GM19438 (cell line): ENCODE results near the gene FOXS1.

Experiments
- ATAC-seq: cut with Tn5 transposase; IDR thresholded peaks from one replicate; pipeline ENCODE4 v1.9.1; 2021; ENCODE audit warnings: low read depth; ENCODE audit not compliant: unreplicated experiment

FOXS1 gene

DNA sequence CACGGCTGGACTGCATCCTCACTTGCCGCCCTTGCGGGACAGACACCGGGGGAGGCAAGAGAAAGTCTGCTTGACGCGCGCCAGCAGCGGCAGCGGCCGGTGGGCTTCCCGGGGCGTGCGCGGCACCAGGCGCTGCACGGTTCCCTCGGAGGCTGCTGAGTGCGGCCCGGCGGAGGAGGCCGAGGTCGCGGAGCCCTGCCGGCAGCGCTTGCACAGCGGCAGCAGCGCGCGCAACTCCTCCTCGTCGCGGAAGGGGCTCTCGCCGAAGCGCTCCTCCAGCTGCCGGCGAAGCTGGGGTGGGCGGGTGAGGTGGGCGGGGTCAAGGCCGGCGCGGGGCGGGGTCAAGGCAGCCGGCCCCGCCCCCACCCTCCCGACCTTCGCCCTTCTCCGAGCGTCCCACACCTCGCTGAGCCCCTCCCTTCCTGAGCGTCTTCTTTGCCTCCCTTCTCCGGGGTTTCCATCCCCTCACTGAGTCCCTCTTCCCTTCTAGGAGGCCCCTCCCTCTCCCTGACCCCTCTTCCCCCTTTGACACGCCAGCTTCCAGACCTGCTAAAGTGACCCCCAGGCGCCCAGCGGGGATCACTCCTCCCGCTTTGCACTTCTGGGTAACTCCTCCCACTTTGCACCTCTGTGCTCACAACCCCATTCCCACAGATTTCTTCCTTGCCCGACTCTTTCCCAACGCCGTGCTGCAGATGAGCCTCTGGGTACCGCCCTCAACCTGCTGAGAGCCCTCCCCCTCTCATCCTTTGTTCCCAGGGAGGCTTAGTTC, 16.2 kb upstream of the FOXS1 start:
- no peak for ATAC-seq

DNA sequence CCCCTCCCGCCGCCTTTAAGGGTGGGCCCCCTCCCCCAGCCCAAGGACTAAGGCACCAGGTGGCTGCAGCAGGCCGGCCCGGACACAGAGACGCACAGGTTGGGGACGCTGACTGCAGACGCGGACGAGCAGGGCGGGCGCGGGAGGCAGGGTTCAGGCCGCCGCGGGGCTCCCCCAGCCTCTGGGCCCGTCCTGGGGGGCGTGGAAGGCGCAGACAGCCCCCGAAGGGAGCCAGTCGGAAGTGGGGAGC, 15.7 kb upstream of the FOXS1 start:
- no peak for ATAC-seq

GRCh38 chr20:31860390-31861134, 15.2 kb upstream of the FOXS1 start:
- no peak for ATAC-seq

- ATAC-seq: no peak
These were observed 14.6 kb upstream of the FOXS1 start for GRCh38 chr20:31859998-31860380.

DNA sequence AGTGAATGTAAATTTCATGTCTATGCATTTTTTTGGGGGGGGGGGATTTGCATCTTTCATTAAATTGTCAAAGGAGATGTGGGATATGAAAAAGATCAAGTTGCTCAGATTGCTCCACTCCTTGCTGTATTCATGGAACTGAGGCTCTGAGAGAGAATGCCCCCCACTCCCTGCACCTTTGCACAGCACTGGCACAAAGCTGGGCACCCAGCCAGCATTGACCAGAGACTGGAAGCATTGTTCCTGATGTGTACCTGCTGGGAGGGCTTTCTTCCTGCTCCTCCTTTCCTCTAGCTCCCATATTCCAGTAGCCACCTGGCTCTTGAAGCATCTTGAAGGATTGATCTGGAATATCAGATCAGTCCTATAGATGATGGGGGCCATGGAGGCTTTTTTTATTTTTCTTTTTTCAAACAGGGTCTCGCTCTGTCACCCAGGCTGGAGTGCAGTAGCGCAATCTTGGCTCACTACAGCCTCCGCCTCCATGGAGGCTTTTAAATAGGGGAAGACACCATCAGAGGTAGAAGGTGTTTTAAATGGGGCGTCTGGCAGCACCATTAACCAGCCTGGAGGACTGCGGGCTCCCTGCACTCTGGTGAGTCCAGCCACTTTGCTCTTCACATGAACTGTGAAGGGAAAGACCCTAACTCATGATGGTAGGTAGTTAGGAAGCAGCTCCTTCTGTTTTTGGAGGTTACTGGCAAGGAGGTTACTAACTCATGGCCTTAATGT, 14.0 kb upstream of the FOXS1 start:
- ATAC-seq: no peak

DNA sequence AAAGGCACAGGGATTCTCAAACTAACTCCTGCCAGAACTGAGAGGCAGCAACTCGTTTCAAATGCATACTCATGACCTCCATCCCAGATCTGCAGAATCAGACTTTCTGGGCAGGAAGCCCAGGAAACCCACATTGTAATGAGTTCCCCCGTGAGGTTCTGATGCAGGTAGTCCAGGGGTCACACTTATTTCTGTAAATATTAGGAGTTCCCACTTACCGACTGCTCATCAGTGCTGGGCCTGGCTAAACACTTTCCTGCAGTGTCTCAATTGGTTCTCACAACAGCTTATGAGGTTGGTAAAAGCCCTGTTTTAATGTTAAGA, 13.3 kb upstream of the FOXS1 start:
- ATAC-seq: no peak

GRCh38 chr20:31857861-31858759, 12.7 kb upstream of the FOXS1 start:
- ATAC-seq: peak; percentile 59

- no peak for ATAC-seq
These were observed 11.1 kb upstream of the FOXS1 start for GRCh38 chr20:31856516-31856915.

DNA sequence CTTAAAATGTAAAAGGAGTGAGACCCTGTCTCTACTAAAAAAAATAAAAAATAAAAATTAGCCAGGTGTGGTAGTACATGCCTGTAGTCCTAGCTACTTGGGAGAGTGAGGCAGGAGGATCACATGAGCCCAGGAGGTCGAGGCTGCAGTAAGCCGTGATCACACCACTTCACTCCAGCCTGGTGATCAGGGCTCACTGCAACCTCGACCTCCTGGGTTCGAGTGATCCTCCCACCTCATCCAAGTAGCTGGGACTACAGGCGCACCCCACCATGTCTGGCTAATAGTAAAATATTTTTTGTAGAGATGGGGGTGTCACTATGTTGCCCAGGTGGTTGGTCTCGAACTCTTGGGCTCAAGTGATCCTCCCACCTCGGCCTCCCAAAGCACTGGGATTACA, 8.1 kb upstream of the FOXS1 start:
- no peak for ATAC-seq

- ATAC-seq: no peak
These were observed 6.0 kb upstream of the FOXS1 start for GRCh38 chr20:31851240-31851955.

DNA sequence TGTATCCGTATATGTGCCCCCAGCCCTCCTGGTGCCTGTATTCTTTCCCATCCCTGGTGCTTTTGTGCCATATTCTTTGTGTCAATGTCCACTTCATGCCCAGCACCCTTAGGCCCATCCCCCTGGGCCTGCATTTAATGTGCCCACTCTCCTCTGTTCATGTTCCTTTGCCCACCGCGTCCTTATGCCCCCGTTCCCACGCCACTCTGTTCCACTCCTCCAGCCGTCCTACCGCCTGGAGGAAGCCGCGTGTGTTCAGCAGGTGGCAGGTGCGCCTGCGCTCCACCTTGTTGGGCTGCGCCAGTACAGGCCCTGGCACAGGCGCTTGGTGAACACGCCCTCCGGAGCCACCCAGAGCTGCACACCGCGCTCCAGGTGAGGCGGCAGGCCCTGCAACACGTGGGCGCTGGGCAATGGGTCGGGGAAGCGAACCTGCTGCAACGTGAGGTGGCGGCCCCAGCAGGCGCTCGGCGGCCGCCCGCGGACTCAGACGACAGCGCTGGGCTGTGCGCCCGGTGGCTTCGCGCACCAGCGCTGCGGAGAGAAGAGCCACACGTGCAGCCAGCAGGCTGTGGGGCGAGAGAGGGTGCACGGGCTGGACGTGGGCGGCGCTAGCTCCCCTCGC, 4.0 kb upstream of the FOXS1 start:
- ATAC-seq: no peak

- ATAC-seq: no peak
These were observed 2.9 kb upstream of the FOXS1 start for GRCh38 chr20:31848088-31848999.

DNA sequence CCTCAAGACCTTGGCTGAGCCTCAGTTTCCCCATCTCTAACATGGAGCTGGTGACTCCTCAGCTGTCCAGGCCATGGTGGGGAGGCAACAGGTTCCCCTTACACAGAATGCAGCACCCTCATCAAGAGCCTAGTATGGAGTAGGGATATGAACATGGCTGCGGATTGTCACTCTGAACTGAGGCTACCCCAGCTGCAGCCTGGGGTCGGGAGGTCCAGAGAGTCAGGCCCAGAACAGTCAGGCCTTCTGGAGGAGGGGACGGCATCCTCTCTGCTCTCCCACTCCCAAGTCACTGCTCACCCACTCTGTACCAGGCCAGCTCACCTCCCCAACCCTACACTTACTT, 1.4 kb upstream of the FOXS1 start:
- ATAC-seq: no peak

DNA sequence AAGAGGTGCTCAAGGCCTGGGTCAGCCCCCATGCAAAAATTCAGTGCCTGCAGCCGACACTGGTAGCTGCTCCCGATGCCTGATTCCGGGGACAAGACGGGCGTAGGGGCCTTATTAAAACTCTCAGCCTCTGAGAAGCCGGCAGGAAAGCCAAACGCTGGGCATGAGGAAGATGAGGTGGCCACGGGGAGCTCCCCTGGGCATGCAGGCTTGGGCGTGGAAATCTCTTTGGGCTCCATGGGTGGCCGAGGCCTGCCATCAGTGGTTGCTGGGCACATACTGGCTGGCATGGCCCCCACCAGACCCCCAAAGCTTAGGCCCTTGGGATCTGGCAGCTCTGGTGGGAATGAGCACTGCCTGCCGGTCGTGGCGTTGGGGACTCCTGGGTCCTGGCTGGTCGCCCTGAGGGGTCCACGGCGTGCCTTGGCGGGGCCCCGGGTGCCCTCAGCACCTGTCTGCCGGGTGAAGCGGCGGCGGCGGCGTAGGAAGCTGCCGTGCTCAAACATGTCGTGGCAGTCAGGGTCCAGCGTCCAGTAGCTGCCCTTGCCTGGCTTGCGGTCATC, 586 bp downstream of the FOXS1 start:
- no peak for ATAC-seq

- no peak for ATAC-seq
These were observed 1.5 kb downstream of the FOXS1 start for GRCh38 chr20:31843881-31844280.

DNA sequence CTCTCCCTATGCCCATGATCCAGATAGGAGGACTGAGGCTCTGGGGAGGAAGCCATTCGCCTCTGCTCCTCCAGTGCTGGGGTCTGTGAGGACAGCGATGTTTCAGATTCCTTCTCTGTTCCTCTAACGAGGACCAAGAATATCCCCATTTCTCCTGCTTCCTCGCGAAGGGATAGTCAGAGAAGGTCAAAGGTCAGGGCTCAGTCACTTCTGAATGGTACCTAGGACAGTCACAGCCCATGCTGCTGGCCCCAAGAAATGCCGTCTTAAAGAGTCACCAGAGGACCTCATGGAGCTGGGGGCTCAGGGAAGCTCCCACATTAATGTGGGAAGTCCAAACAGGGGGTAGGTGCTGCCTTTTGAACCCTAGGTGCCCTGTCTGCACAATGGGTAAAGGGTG, 2.1 kb downstream of the FOXS1 start:
- ATAC-seq: no peak

- ATAC-seq: no peak
These were observed 2.8 kb downstream of the FOXS1 start for GRCh38 chr20:31842471-31843157.

DNA sequence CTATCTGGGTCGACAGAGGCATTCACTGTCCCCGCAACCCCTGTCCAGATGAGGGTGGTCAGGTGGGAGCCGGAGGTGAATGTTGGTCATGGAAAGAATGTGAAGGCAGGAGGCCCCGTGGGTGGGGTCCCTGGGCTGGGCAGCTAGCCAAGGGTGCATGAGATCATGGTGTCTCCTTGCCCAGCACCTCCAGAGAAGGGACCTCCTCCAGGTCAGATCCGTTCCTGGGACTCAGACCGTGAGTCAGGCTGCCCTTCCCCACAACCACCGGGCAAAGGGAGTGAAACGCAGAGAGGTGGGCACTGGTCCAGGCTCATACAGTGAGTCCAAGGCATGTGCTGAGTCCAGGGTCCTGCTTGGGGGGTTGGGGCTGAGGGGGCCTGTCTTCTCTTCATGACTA, 3.5 kb downstream of the FOXS1 start:
- ATAC-seq: no peak
